GM23248 (cell line): ENCODE measurements around the gene GANC. TPM values are rescaled to one million over a fixed set of nuclear protein-coding genes. Genes with fewer than 3 reads are reported as not detected.

Experiments
- DNase-seq: peaks from one replicate; pipeline ENCODE4 v3.0.0-alpha.2; 2015
- H2AFZ ChIP-seq: fragments of 200-600 bp; sonication (generic); 2 replicates; pipeline ENCODE4 v1.6.1; 2016; ENCODE audit warnings: antibody characterized with exemption
- H3F3A ChIP-seq: fragments of 200-600 bp; sonication (generic); 2 replicates; pipeline ENCODE4 v1.6.1; 2016; ENCODE audit warnings: mild to moderate bottlenecking, antibody characterized with exemption, mixed run types; ENCODE audit not compliant: insufficient read depth
- H3K27ac ChIP-seq: fragments of 200-600 bp; sonication (generic); 2 replicates; pipeline ENCODE4 v1.5.1; 2016; ENCODE audit warnings: mild to moderate bottlenecking
- H3K27me3 ChIP-seq: fragments of 200-600 bp; sonication (generic); replicated peaks from 2 replicates; pipeline ENCODE4 v1.6.1; 2016; ENCODE audit warnings: mild to moderate bottlenecking; ENCODE audit not compliant: insufficient read depth
- H3K36me3 ChIP-seq: fragments of 200-600 bp; sonication (generic); 2 replicates; pipeline ENCODE4 v1.6.1; 2016; ENCODE audit warnings: low read depth, mild to moderate bottlenecking
- H3K4me1 ChIP-seq: fragments of 200-600 bp; sonication (generic); 2 replicates; pipeline ENCODE4 v1.6.1; 2016; ENCODE audit warnings: mild to moderate bottlenecking; ENCODE audit not compliant: insufficient read depth
- H3K4me2 ChIP-seq: fragments of 200-600 bp; sonication (generic); one replicate; pipeline ENCODE4 v1.6.1; 2016; ENCODE audit warnings: mild to moderate bottlenecking; ENCODE audit not compliant: unreplicated experiment
- H3K4me3 ChIP-seq: fragments of 200-600 bp; sonication (generic); 2 replicates; pipeline ENCODE4 v1.5.1; 2016; ENCODE audit warnings: mild to moderate bottlenecking
- H3K79me2 ChIP-seq: fragments of 200-600 bp; sonication (generic); 2 replicates; pipeline ENCODE4 v1.6.1; 2016; ENCODE audit warnings: mild to moderate bottlenecking; ENCODE audit not compliant: insufficient read depth
- H3K9ac ChIP-seq: fragments of 200-600 bp; sonication (generic); 2 replicates; pipeline ENCODE4 v1.6.1; 2016; ENCODE audit warnings: mild to moderate bottlenecking
- H3K9me2 ChIP-seq: fragments of 200-600 bp; sonication (generic); 2 replicates; pipeline ENCODE4 v1.6.1; 2016; ENCODE audit warnings: mixed run types, mild to moderate bottlenecking, moderate library complexity; ENCODE audit not compliant: insufficient read depth
- H3K9me3 ChIP-seq: fragments of 200-600 bp; sonication (generic); one replicate; pipeline ENCODE4 v1.6.1; 2017; ENCODE audit warnings: low read depth
- H4K20me1 ChIP-seq: fragments of 200-600 bp; sonication (generic); 2 replicates; pipeline ENCODE4 v1.6.0; 2016; ENCODE audit not compliant: insufficient read depth
- EZH2 ChIP-seq: fragments of 200-600 bp; sonication (generic); IDR thresholded peaks from 2 replicates; pipeline ENCODE4 v1.6.1; 2018; ENCODE audit warnings: antibody characterized with exemption, mild to moderate bottlenecking; ENCODE audit not compliant: insufficient read depth, poor library complexity, severe bottlenecking
- EZH2phosphoT487 ChIP-seq: fragments of 200-600 bp; sonication (generic); IDR thresholded peaks from 2 replicates; pipeline ENCODE4 v1.6.1; 2018; ENCODE audit warnings: antibody characterized with exemption, moderate library complexity, mild to moderate bottlenecking, low read depth; ENCODE audit not compliant: insufficient read depth
- WGBS, 2 experiments: methylation state at CpG; one replicate each; pipeline ENCODE4 v1.1.6; 2015 to 2017; ENCODE audit warnings: low lambda C conversion rate in 2 of 2, low coverage in 1 of 2; ENCODE audit errors: missing lambda C conversion rate in 2 of 2; 5-methylcytosine and 5-hydroxymethylcytosine counted together
- in situ Hi-C: fragments of 300-500 bp; cut with MboI; formaldehyde crosslinking; loops from 2 replicates; pipeline ENCODE4 v1.15.0; 2020
- polyA plus RNA-seq: library from polyadenylated mRNA; unstranded; fragments of >200 nt; fragmentation: Nextera tagmentation; extraction: Ambion mirVana; gene quantifications from 2 replicates; pipeline ENCODE4 v1.2.1, GENCODE V29; 2016
- total RNA-seq: library from RNA; depleted of rRNA; stranded (reverse); fragments of >200 nt; shearing (Covaris generic); gene quantifications from 2 replicates; pipeline ENCODE4 v1.2.3, GENCODE V29; 2014

The GANC gene
- total and polyA plus RNA-seq, 2 experiments from 2014 or later, result 21.4 to 26.8 TPM

GRCh38 chr15:42338500-42338899, 65.5 kb downstream of the GANC start:
- Histone ChIP-seq H3K9me2 (no peaks in the 10 kb centered on the region), H4K20me1 (no peaks in the 10 kb centered on the region), H3F3A (peaks cover 14% of the 10 kb centered on the region), H3K27ac (no peak overlapping the region), H2AFZ (no peak overlapping the region), H3K79me2 (no peaks in the 10 kb centered on the region), H3K9me3 (no peaks in the 10 kb centered on the region), H3K4me1 (peaks cover 8% of the 10 kb centered on the region), H3K36me3 (peaks cover 21% of the 10 kb centered on the region; the same call in 1 of the 2 replicates), H3K9ac (no peak overlapping the region), H3K4me3 (no peak overlapping the region), H3K4me2 (no peak overlapping the region), H3K27me3 (no peaks in the 10 kb centered on the region)
- in situ Hi-C loops, result no loop called here
- WGBS, 2 experiments, result 65 to 68% methylated on average over 2 of the region's 2 CpGs
- TF ChIP-seq EZH2, result no peak
- no peak for DNase-seq

- Histone ChIP-seq H3K9me3 (no peaks in the 10 kb centered on the region), H3K27me3 (no peaks in the 10 kb centered on the region), H2AFZ (no peak overlapping the region), H3K9me2 (no peaks in the 10 kb centered on the region), H3K9ac (no peak overlapping the region), H3K79me2 (no peaks in the 10 kb centered on the region), H3K27ac (peak overlapping the region; percentile 54), H3K4me1 (peaks cover 51% of the 10 kb centered on the region), H3K4me2 (no peak overlapping the region), H3K36me3 (no peaks in the 10 kb centered on the region), H4K20me1 (no peaks in the 10 kb centered on the region), H3K4me3 (no peak overlapping the region), H3F3A (peaks cover 66% of the 10 kb centered on the region)
- TF ChIP-seq EZH2phosphoT487, result no peak
- TF ChIP-seq EZH2, result no peak
- in situ Hi-C loops, result no loop called here
- 97 to 99% methylated on average over 6 of the region's 6 CpGs for WGBS, 2 experiments
- no peak for DNase-seq
Observed at GRCh38 chr15:42343596-42344232, 70.7 kb downstream of the GANC start.

DNA sequence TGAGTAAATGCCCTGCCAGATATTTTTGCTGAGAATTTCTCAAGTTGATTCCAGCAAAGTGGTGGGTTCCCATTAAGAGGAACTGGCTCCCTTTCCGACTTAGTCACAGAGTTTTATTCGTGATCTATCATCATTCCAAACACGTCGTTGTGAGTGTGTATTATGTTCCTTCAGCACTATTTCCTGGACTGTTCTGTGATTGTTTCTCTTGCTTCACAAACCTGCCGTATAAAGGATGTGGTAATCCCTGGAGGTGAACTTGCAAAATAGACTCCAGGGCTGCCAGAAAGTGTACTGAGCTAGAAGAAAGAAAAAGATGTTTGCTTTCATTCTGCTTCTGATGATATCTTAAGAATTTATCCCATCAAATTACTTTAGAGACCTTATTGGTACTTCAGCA, 71.8 kb downstream of the GANC start:
- H3K36me3 ChIP-seq, result no peaks in the 10 kb centered on the region
- H3K4me3 ChIP-seq, result no peak overlapping the region
- no peak overlapping the region for H3K9ac ChIP-seq
- peak overlapping the region; percentile 31 for H3K4me2 ChIP-seq
- DNase-seq, result peak; percentile 90
- peaks cover 62% of the 10 kb centered on the region for H3K4me1 ChIP-seq
- H3K27ac ChIP-seq, result peak overlapping the region; percentile 54
- no peaks in the 10 kb centered on the region for H4K20me1 ChIP-seq
- 1% methylated on average over 5 of the region's 5 CpGs for WGBS, 2 experiments
- no peaks in the 10 kb centered on the region for H3K9me3 ChIP-seq
- TF ChIP-seq EZH2phosphoT487 (no peak), EZH2 (no peak)
- in situ Hi-C loops, result no loop called here
- no peaks in the 10 kb centered on the region for H3K79me2 ChIP-seq
- H2AFZ ChIP-seq, result no peak overlapping the region
- H3F3A ChIP-seq, result peaks cover 77% of the 10 kb centered on the region
- H3K27me3 ChIP-seq, result no peaks in the 10 kb centered on the region
- no peaks in the 10 kb centered on the region for H3K9me2 ChIP-seq

GRCh38 chr15:42345504-42345903, 72.5 kb downstream of the GANC start:
- Histone ChIP-seq H3K4me3 (no peak overlapping the region), H3K27ac (peak overlapping the region; percentile 54), H3K9me2 (no peaks in the 10 kb centered on the region), H3K4me1 (peaks cover 62% of the 10 kb centered on the region), H3K9me3 (no peaks in the 10 kb centered on the region), H4K20me1 (no peaks in the 10 kb centered on the region), H3K27me3 (no peaks in the 10 kb centered on the region), H2AFZ (no peak overlapping the region), H3K9ac (no peak overlapping the region), H3K79me2 (no peaks in the 10 kb centered on the region), H3K4me2 (peak overlapping the region; percentile 31), H3K36me3 (no peaks in the 10 kb centered on the region), H3F3A (peaks cover 77% of the 10 kb centered on the region)
- no peak for TF ChIP-seq EZH2phosphoT487
- no peak for TF ChIP-seq EZH2
- DNase-seq, result no peak
- in situ Hi-C loops, result no loop called here
- 96 to 97% methylated on average over 3 of the region's 3 CpGs for WGBS, 2 experiments
